Lower leg skin (tissue), 4 donors: ENCODE results near the gene MCM9. TPM values are rescaled to one million over a fixed set of nuclear protein-coding genes. Genes with fewer than 3 reads are reported as not detected.
"Not testable (repeated sequence)": the region's sequence is repeated elsewhere in the genome, so short reads cannot be mapped to it uniquely, and the experiment has no call there.

ENCODE experiments used
- DNase-seq, 2 donors: peaks; one replicate each; pipeline ENCODE4 v3.0.0-alpha.2; 2019; ENCODE audit warnings: low spot score in 2 of 2
- H3K4me3 ChIP-seq: fragments of 200-600 bp; sonication (generic); 2 replicates; pipeline ENCODE4 v1.5.1; 2017; ENCODE audit warnings: mild to moderate bottlenecking, low read depth; ENCODE audit not compliant: poor library complexity, severe bottlenecking
- POLR2A ChIP-seq, 2 donors: fragments of 450-650 bp; IDR thresholded peaks; one replicate each; pipeline ENCODE4 v1.6.1; 2016 to 2017; ENCODE audit warnings: antibody characterized with exemption in 2 of 2, mild to moderate bottlenecking in 1 of 2, moderate library complexity in 1 of 2
- WGBS, 2 donors: methylation state at CpG; one replicate each; pipeline ENCODE4 v1.1.5; 2018; 5-methylcytosine and 5-hydroxymethylcytosine counted together
- intact Hi-C: fragments of 100-400 bp; cut with DNase I; formaldehyde crosslinking; loops from one replicate; pipeline ENCODE4 v1.15.0; 2023; ENCODE audit warnings: low total_unique reads
- total RNA-seq, 4 donors: library from RNA; depleted of rRNA; stranded (reverse); fragments of >200 nt; gene quantifications; one replicate each; pipeline ENCODE4 v1.1.0, GENCODE V29; 2016
- TF ChIP-seq, protein P1 (sequence below), 3 donors: fragments of 450-650 bp; IDR thresholded peaks; one replicate each; pipeline ENCODE4 v1.5.1; 2016; ENCODE audit warnings: antibody characterized with exemption in 3 of 3, mild to moderate bottlenecking in 3 of 3, moderate library complexity in 2 of 3

The MCM9 gene
- total RNA-seq, 4 donors from 2014 or later: 21.3 to 29.6 (median 27.6) TPM

DNA sequence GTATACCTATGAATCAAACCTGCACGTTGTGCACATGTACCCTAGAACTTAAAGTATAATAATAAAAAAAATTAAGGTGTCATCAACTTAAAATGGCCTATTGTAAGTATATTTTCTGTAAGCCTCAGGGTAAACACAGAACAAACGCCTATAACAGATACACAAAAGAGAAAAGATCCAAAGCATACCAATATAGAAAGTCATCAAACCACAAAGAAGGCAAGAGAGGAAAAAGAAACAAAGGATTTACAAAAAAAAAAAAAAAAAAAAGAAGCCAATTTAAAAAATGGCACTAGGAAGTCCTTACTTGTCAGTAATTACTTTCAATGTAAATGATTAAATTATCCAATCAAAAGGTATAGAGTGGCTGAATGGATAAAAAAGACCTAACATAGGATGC, 65.6 kb downstream of the MCM9 start:
- TF ChIP-seq POLR2A (IDR thresholded peaks at IDR 0.05): no peak
- TF ChIP-seq, protein P1, sequence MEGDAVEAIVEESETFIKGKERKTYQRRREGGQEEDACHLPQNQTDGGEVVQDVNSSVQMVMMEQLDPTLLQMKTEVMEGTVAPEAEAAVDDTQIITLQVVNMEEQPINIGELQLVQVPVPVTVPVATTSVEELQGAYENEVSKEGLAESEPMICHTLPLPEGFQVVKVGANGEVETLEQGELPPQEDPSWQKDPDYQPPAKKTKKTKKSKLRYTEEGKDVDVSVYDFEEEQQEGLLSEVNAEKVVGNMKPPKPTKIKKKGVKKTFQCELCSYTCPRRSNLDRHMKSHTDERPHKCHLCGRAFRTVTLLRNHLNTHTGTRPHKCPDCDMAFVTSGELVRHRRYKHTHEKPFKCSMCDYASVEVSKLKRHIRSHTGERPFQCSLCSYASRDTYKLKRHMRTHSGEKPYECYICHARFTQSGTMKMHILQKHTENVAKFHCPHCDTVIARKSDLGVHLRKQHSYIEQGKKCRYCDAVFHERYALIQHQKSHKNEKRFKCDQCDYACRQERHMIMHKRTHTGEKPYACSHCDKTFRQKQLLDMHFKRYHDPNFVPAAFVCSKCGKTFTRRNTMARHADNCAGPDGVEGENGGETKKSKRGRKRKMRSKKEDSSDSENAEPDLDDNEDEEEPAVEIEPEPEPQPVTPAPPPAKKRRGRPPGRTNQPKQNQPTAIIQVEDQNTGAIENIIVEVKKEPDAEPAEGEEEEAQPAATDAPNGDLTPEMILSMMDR (IDR thresholded peaks at IDR 0.05): no peak
- DNase-seq: no peak
- 77 to 89% methylated on average over 2 of the region's 2 CpGs for WGBS, 2 donors
- intact Hi-C loops: no loop called here
- no peak overlapping the region for H3K4me3 ChIP-seq

DNA sequence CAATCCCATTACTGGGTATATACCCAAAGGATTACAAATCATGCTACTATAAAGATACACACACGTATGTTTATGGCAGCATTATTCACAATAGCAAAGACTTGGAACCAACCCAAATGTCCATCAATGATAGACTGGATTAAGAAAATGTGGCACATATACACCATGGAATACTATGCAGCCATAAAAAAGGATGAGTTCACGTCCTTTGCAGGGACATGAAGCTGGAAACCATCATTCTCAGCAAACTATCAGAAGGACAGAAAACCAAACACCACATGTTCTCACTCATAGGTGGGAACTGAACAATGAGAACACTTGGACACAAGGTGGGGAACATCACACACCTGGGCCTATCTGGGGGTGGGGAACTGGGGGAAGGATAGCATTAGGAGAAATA, 66.1 kb downstream of the MCM9 start:
- 96% methylated on average over 2 of the region's 2 CpGs for whole genome bisulfite sequencing, 2 donors
- DNase-seq, intact Hi-C loops, H3K4me3 ChIP-seq: not testable (repeated sequence)

- intact Hi-C loops: no loop called here
- TF ChIP-seq, protein P1 (IDR thresholded peaks at IDR 0.05): no peak
- TF ChIP-seq POLR2A (IDR thresholded peaks at IDR 0.05): no peak
- WGBS, 2 donors: 96% methylated on average over 4 of the region's 4 CpGs
- H3K4me3 ChIP-seq: no peak overlapping the region
- DNase-seq: no peak
Observed at GRCh38 chr6:118867181-118867580, 67.8 kb downstream of the MCM9 start.

- TF ChIP-seq, protein P1 (IDR thresholded peaks at IDR 0.05): no peak
- no peak for TF ChIP-seq POLR2A (IDR thresholded peaks at IDR 0.05)
- intact Hi-C loops: no loop called here
- no peak overlapping the region for H3K4me3 ChIP-seq
- 68 to 78% methylated on average over 2 of the region's 2 CpGs for WGBS, 2 donors
- no peak for DNase-seq
Observed at GRCh38 chr6:118865100-118865391, 69.9 kb downstream of the MCM9 start.

DNA sequence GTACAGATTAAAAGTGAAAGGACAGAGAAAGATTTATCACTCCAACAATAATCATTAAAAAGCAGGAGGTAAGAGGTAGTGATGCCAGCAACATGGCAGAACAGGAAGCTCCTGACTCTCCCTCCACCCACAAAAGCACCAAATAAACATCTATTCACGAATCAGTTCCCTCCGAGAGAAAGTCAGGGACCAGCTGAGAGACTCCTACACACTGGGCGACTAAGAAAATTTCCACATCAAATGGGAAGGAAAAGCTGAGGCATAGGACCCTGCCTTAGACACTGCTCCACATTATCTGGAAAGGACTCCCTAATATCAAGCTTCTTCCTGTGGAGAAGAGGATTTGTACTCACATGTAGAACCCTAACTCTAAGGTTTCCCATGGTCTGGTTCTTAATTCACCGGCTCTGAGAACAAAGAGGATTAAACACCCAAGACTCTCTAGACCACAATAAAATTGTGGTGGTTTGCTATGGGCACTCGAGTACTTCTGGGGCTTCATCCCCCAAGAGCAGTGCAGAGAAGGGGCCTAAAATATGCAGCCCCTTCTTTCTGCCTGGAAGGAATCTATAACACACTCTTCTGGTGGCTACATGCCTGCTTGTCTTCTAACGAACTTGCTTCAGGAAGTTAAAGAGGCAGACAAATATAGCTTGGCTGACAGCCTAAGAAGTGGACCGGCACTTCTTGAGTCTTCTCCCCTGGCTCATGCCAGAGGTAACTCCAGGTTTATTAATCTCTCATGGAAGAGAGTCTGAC, 70.4 kb downstream of the MCM9 start:
- WGBS, 2 donors: 59 to 63% methylated on average over 7 of the region's 7 CpGs
- intact Hi-C loops: no loop called here
- TF ChIP-seq, protein P1 (IDR thresholded peaks at IDR 0.05): no peak
- no peak for TF ChIP-seq POLR2A (IDR thresholded peaks at IDR 0.05)
- no peak for DNase-seq
- no peak overlapping the region for H3K4me3 ChIP-seq

DNA sequence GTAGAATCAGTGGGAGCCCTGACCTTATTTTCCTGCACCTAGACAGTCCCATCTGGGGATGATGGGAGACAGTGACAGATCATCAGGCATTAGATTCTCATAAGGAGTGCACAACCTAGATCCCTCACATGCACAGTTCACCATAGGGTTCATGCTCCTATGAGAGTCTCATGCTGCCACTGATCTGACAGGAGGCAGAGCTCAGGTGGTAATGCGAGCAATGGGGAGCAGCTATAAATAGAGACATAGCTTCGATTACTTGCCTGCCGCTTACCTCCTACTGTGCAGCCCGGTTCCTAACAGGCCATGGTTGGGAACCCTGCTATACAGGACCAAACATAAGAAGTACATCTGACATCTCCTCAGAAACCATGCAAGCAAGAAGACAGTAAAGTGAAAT, 72.5 kb downstream of the MCM9 start:
- DNase-seq: no peak
- no peak for TF ChIP-seq POLR2A (IDR thresholded peaks at IDR 0.05)
- TF ChIP-seq, protein P1 (IDR thresholded peaks at IDR 0.05): no peak
- 83 to 98% methylated on average over 4 of the region's 4 CpGs for WGBS, 2 donors
- intact Hi-C loops: no loop called here
- H3K4me3 ChIP-seq: no peak overlapping the region
